Gastrocnemius medialis (tissue), 4 donors: ENCODE data around the gene HYDIN.

Source experiments
- CTCF ChIP-seq, 5 experiments: fragments of 450-650 bp in 3 of 5; fragments of 200-600 bp in 2 of 5; sonication (generic) in 2 of 5; IDR thresholded peaks in 4 of 5; conservative IDR thresholded peaks in 1 of 5; 1 replicate in 4 of 5; 2 replicates in 1 of 5; pipeline ENCODE4 v1.5.1; 2016 to 2019; ENCODE audit warnings: antibody characterized with exemption in 5 of 5, mild to moderate bottlenecking in 3 of 5, moderate library complexity in 3 of 5
- POLR2A ChIP-seq, 2 donors: fragments of 450-650 bp; IDR thresholded peaks; one replicate each; pipeline ENCODE4 v1.6.1; 2017; ENCODE audit warnings: antibody characterized with exemption in 2 of 2, mild to moderate bottlenecking in 2 of 2, moderate library complexity in 2 of 2

DNA sequence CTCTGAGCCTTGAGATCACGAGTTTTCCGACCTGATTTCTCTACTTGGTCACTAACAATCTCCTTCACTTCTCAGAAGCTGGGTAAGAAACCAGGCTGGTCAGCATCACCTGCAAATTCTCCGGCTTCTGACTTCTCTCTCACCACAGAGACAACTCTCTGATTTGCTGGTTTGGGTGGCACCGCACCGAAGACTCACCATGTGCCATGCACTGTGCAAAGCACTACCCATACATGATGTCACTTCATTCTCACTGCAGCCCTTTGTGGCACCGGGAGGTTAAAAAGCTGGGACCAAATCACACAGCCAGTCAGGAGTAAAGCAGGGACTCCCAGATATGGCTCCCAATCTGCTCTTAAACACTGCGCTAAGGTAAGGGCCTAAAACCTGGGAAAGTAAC is 430.2 kb downstream of the HYDIN start:
- TF ChIP-seq CTCF (IDR thresholded peaks at IDR 0.05 in 4 of 5, conservative IDR thresholded peaks at IDR 0.05 in 1 of 5), result no peak
- TF ChIP-seq POLR2A (IDR thresholded peaks at IDR 0.05), result no peak
